GM21526 (cell line): Measurements from ENCODE around the gene CEP57L1.

ENCODE experiments used
- ATAC-seq: cut with Tn5 transposase; IDR thresholded peaks from one replicate; pipeline ENCODE4 v1.9.1; 2021; ENCODE audit warnings: moderate library complexity; ENCODE audit not compliant: unreplicated experiment, low FRiP score

The CEP57L1 gene

GRCh38 chr6:109095036-109095834 lies at the start of gene CEP57L1:
TSS of gene CEP57L1 (plus strand) at chr6:109095507. CDS start at chr6:109145222, 49,715 bp downstream.
- ATAC-seq: peak; percentile 72

- ATAC-seq: no peak
Measured at GRCh38 chr6:109048176-109048575, 47.1 kb upstream of the CEP57L1 start.

- no peak for ATAC-seq
Measured at GRCh38 chr6:109048670-109049415, 46.5 kb upstream of the CEP57L1 start.

- ATAC-seq: no peak
Measured at GRCh38 chr6:109050012-109050411, 45.3 kb upstream of the CEP57L1 start.

- no peak for ATAC-seq
Measured at GRCh38 chr6:109050447-109051102, 44.7 kb upstream of the CEP57L1 start.

- no peak for ATAC-seq
Measured at GRCh38 chr6:109051301-109052017, 43.8 kb upstream of the CEP57L1 start.

- ATAC-seq: no peak
Measured at GRCh38 chr6:109052018-109052651, 43.2 kb upstream of the CEP57L1 start.

- no peak for ATAC-seq
Measured at GRCh38 chr6:109052852-109053251, 42.5 kb upstream of the CEP57L1 start.

GRCh38 chr6:109053336-109053735 lies 42.0 kb upstream of the CEP57L1 start:
- no peak for ATAC-seq

- ATAC-seq: no peak
Measured at GRCh38 chr6:109055771-109056235, 39.5 kb upstream of the CEP57L1 start.

GRCh38 chr6:109056661-109057060 lies 38.6 kb upstream of the CEP57L1 start:
- no peak for ATAC-seq

GRCh38 chr6:109058620-109059019 lies 36.7 kb upstream of the CEP57L1 start:
- no peak for ATAC-seq

- ATAC-seq: no peak
Measured at GRCh38 chr6:109059153-109059552, 36.2 kb upstream of the CEP57L1 start.

GRCh38 chr6:109059571-109060021 lies 35.7 kb upstream of the CEP57L1 start:
- no peak for ATAC-seq

GRCh38 chr6:109060571-109060970 lies 34.7 kb upstream of the CEP57L1 start:
- ATAC-seq: no peak

GRCh38 chr6:109062216-109062615 lies 33.1 kb upstream of the CEP57L1 start:
- no peak for ATAC-seq

- ATAC-seq: no peak
Measured at GRCh38 chr6:109062767-109063352, 32.4 kb upstream of the CEP57L1 start.

GRCh38 chr6:109069746-109070145 lies 25.6 kb upstream of the CEP57L1 start:
- no peak for ATAC-seq

GRCh38 chr6:109071125-109071917 lies 24.0 kb upstream of the CEP57L1 start:
- no peak for ATAC-seq
